Heart left ventricle (tissue), 16 donors: ENCODE data around the gene SMOC1. TPM values are rescaled to one million over a fixed set of nuclear protein-coding genes. Genes with fewer than 3 reads are reported as not detected.

Experiments
- ATAC-seq, 4 donors: fragments of 200-7000 bp; cut with Tn5 transposase; one replicate each; pipeline ENCODE4 v1.9.1; 2020 to 2022; ENCODE audit warnings: moderate library complexity in 4 of 4, mild to moderate bottlenecking in 3 of 4, moderate number of reproducible peaks in 1 of 4
- DNase-seq, 5 donors: peaks; one replicate each; pipeline ENCODE4 v3.0.0-alpha.2; 2020
- H3K27ac ChIP-seq, 12 donors: fragments of 200-600 bp; sonication (generic) in 4 of 12; one replicate each; pipeline versions ENCODE4 v1.5.0 to v1.8.0; 2016 to 2022; ENCODE audit warnings: mild to moderate bottlenecking in 2 of 12
- H3K27me3 ChIP-seq, 9 donors: fragments of 200-600 bp; sonication (generic) in 2 of 9; one replicate each; pipeline versions ENCODE4 v1.5.1 to v1.8.0; 2016 to 2022; ENCODE audit warnings: mild to moderate bottlenecking in 3 of 9
- H3K36me3 ChIP-seq, 9 donors: fragments of 200-600 bp; sonication (generic) in 2 of 9; one replicate each; pipeline versions ENCODE4 v1.5.0 to v1.8.0; 2018 to 2022; ENCODE audit warnings: mild to moderate bottlenecking in 2 of 9
- H3K4me1 ChIP-seq, 12 donors: fragments of 200-600 bp; sonication (generic) in 4 of 12; one replicate each; pipeline versions ENCODE4 v1.5.0 to v1.8.0; 2016 to 2022; ENCODE audit warnings: mild to moderate bottlenecking in 3 of 12
- H3K4me3 ChIP-seq, 12 donors: fragments of 200-600 bp; sonication (generic) in 4 of 12; one replicate each; pipeline versions ENCODE4 v1.5.0 to v1.8.0; 2017 to 2022; ENCODE audit warnings: mild to moderate bottlenecking in 9 of 12, moderate library complexity in 4 of 12
- H3K9me3 ChIP-seq, 12 donors: fragments of 200-600 bp; sonication (generic) in 4 of 12; one replicate each; pipeline versions ENCODE4 v1.5.0 to v1.8.0; 2016 to 2022; ENCODE audit warnings: mild to moderate bottlenecking in 1 of 12
- CTCF ChIP-seq, 12 donors: fragments of 200-600 bp; sonication (generic) in 4 of 12; IDR thresholded peaks; one replicate each; pipeline versions ENCODE4 v1.5.0 to v1.8.0; 2018 to 2022; ENCODE audit warnings: antibody characterized with exemption in 12 of 12, mild to moderate bottlenecking in 5 of 12
- POLR2A ChIP-seq, 2 donors: fragments of 450-650 bp; IDR thresholded peaks; one replicate each; pipeline ENCODE4 v1.6.1; 2017; ENCODE audit warnings: antibody characterized with exemption in 2 of 2, mild to moderate bottlenecking in 2 of 2, moderate library complexity in 2 of 2
- WGBS, 4 donors: extraction: QIAGEN DNeasy Blood & Tissue Kit in 2 of 4; methylation state at CpG; one replicate each; pipeline versions ENCODE4 v1.1.5 to v1.1.7; 2013 to 2018; 5-methylcytosine and 5-hydroxymethylcytosine counted together
- intact Hi-C, 10 donors: fragments of 100-400 bp; cut with DNase I; formaldehyde crosslinking; loops; one replicate each; pipeline versions ENCODE4 v1.11.1 to v1.14.2; 2022
- polyA plus RNA-seq, 2 donors: library from polyadenylated mRNA; stranded (reverse); fragments of 200-250 nt; gene quantifications; one replicate each; pipeline ENCODE4 v1.2.3, GENCODE V29; 2013
- total RNA-seq, 9 donors: library from RNA; depleted of rRNA in 2 of 9; stranded (reverse); fragments of >200 nt in 2 of 9; fragmentation: NEBNext Ultra II Directional in 3 of 9; extraction: Animal tissue kit (Norgen Biotek cat#: 25700) in 3 of 9; gene quantifications; one replicate each; pipeline versions ENCODE4 v1.1.0 to v1.2.4, GENCODE V29; 2016 to 2023
- donor health status: ischemic (EF 13 %, LVEDD 7.1; RV severe dilation, severe dysfunction).
- donor health status: healthy with polysubstance abuse.
- donor health status: DM: no; HTN: yes; CAD: no.
- donor health status: DM: no; HTN: no; CAD: no.
- donor health status: ischemic (EF 25% LVEDD 6.9; RV normal size, moderate dysfunction).
- donor health status: ischemic (EF 25% LVEDD 5.7; RV mildly dilated, moderate dysfunction).
- donor health status: healthy.
- donor health status: DM: yes; HTN: yes; CAD: no.
- donor health status: ischemic (EF 35%, LVEDD 5.7; RV mildly dilated, moderate dysfunction).
- donor health status: nonischemic (EF 11% LVEDD 7.7; RV severe dilation, severe dysfunction).
- donor health status: DM: yes; HTN: yes; CAD: no.
- donor health status: PGD.
- donor health status: ischemic (EF 29% LVEDD 5.4; RV normal size, mild dysfunction).
- donor health status: nonischemic (EF 23%, LVEDD 6.1; RV moderate dilation, normal function).

The SMOC1 gene
- total and polyA plus RNA-seq, 11 donors, result 0.57 to 2.8 (median 0.85) TPM; not detected in 2

- no peak for ATAC-seq
- intact Hi-C loops, result no loop called here
- H3K4me1 ChIP-seq, result no peaks in the 10 kb centered on the region
- H3K4me3 ChIP-seq, result no peak overlapping the region
- H3K27me3 ChIP-seq, result peaks cover 0 to 48% (median 7%) of the 10 kb centered on the region in 9 donors
- H3K36me3 ChIP-seq, result no peaks in the 10 kb centered on the region
- WGBS, 4 donors, result 61 to 72% (median 61%) methylated on average over 2 of the region's 2 CpGs
- no peak for TF ChIP-seq CTCF (IDR thresholded peaks at IDR 0.05)
- no peak for TF ChIP-seq POLR2A (IDR thresholded peaks at IDR 0.05)
- H3K27ac ChIP-seq, result no peak overlapping the region
- DNase-seq, result no peak
- no peaks in the 10 kb centered on the region for H3K9me3 ChIP-seq
These were observed 34.1 kb upstream of the SMOC1 start for GRCh38 chr14:69845050-69845581.

GRCh38 chr14:69845787-69846186, 33.4 kb upstream of the SMOC1 start:
- no peaks in the 10 kb centered on the region for H3K4me1 ChIP-seq
- H3K27me3 ChIP-seq, result peaks cover 0 to 50% (median 7%) of the 10 kb centered on the region in 9 donors
- 30 to 53% (median 36%) methylated on average over 5 of the region's 5 CpGs for WGBS, 4 donors
- no peak for TF ChIP-seq POLR2A (IDR thresholded peaks at IDR 0.05)
- H3K9me3 ChIP-seq, result no peaks in the 10 kb centered on the region
- no peak overlapping the region for H3K27ac ChIP-seq
- ATAC-seq (no peak), DNase-seq (no peak)
- H3K4me3 ChIP-seq, result no peak overlapping the region
- intact Hi-C loops, result no loop called here
- no peaks in the 10 kb centered on the region for H3K36me3 ChIP-seq

- no peaks in the 10 kb centered on the region for H3K36me3 ChIP-seq
- no peak for ATAC-seq
- no peak overlapping the region for H3K4me3 ChIP-seq
- no peaks in the 10 kb centered on the region for H3K9me3 ChIP-seq
- H3K4me1 ChIP-seq, result no peaks in the 10 kb centered on the region
- WGBS, 4 donors, result 81 to 91% (median 84%) methylated on average over 1 to 2 of the region's 2 CpGs
- no peak for DNase-seq
- TF ChIP-seq CTCF (IDR thresholded peaks at IDR 0.05) (no peak), POLR2A (IDR thresholded peaks at IDR 0.05) (no peak)
- H3K27me3 ChIP-seq, result peaks cover 0 to 40% (median 0%) of the 10 kb centered on the region in 9 donors
- intact Hi-C loops, result no loop called here
- no peak overlapping the region for H3K27ac ChIP-seq
These were observed 31.1 kb upstream of the SMOC1 start for GRCh38 chr14:69848156-69848555.

- WGBS, 4 donors, result 37 to 50% (median 44%) methylated on average over 6 of the region's 6 CpGs
- TF ChIP-seq CTCF (IDR thresholded peaks at IDR 0.05) (no peak), POLR2A (IDR thresholded peaks at IDR 0.05) (no peak)
- Histone ChIP-seq H3K4me1 (no peaks in the 10 kb centered on the region), H3K4me3 (no peak overlapping the region), H3K36me3 (no peaks in the 10 kb centered on the region), H3K27ac (no peak overlapping the region), H3K9me3 (no peaks in the 10 kb centered on the region), H3K27me3 (peaks cover 0 to 37% (median 0%) of the 10 kb centered on the region in 9 donors)
- intact Hi-C loops, result no loop called here
- DNase-seq (no peak), ATAC-seq (no peak)
These were observed 30.3 kb upstream of the SMOC1 start for GRCh38 chr14:69848903-69849391.
